Measurements from ENCODE around the gene OR2T34.

DNA sequence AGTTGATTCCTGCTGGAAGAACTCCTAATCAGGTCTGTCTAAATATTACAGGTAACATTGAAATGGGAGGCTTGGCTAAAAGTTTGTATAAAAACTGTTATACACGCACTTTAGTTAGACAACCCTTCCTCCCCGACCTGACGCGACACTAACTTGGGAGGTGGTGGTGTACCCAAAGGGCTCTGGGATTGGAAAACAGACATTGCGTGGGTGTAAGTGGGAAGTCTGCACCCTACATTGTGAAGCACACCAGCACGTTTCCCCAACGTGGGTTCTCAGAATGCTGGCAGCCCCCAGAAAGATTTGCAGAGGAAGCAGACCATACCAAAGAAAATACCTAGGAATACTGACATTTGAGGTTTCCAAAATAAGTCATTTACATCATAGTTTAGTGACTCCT, 43.6 kb upstream of the OR2T34 start:
- TF ChIP-seq, protein P1, sequence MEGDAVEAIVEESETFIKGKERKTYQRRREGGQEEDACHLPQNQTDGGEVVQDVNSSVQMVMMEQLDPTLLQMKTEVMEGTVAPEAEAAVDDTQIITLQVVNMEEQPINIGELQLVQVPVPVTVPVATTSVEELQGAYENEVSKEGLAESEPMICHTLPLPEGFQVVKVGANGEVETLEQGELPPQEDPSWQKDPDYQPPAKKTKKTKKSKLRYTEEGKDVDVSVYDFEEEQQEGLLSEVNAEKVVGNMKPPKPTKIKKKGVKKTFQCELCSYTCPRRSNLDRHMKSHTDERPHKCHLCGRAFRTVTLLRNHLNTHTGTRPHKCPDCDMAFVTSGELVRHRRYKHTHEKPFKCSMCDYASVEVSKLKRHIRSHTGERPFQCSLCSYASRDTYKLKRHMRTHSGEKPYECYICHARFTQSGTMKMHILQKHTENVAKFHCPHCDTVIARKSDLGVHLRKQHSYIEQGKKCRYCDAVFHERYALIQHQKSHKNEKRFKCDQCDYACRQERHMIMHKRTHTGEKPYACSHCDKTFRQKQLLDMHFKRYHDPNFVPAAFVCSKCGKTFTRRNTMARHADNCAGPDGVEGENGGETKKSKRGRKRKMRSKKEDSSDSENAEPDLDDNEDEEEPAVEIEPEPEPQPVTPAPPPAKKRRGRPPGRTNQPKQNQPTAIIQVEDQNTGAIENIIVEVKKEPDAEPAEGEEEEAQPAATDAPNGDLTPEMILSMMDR (conservative IDR thresholded peaks at IDR 0.05): no peak
- no peak for TF ChIP-seq ZFX (IDR thresholded peaks at IDR 0.05)

Measured in C4-2B (cell line).